Activated T-helper 17 cell treated with anti-CD3 and anti-CD28 coated beads, Interleukin-2, amount 50 U/mL, for 72 hours (primary cell): Measurements from ENCODE around the gene SETD7. TPM values are rescaled to one million over a fixed set of nuclear protein-coding genes. Genes with fewer than 3 reads are reported as not detected.

Source experiments
- ATAC-seq: fragments of 150-1000 bp; cut with Tn5 transposase; replicated peaks from 2 replicates; pipeline ENCODE4 v1.10.0; 2021; ENCODE audit warnings: mild to moderate bottlenecking, moderate library complexity
- H3K27ac Mint-ChIP-seq: one replicate; pipeline ENCODE4 v1.8.0; 2022; ENCODE audit warnings: mixed read lengths
- H3K27me3 Mint-ChIP-seq: one replicate; pipeline ENCODE4 v1.8.0; 2022; ENCODE audit warnings: mixed read lengths
- H3K36me3 Mint-ChIP-seq: one replicate; pipeline ENCODE4 v1.8.0; 2022; ENCODE audit warnings: low read depth, mild to moderate bottlenecking, mixed read lengths
- H3K4me1 Mint-ChIP-seq: one replicate; pipeline ENCODE4 v1.8.0; 2022; ENCODE audit warnings: mixed read lengths
- H3K4me3 Mint-ChIP-seq: one replicate; pipeline ENCODE4 v1.8.0; 2022; ENCODE audit warnings: mild to moderate bottlenecking, mixed read lengths
- H3K9me3 Mint-ChIP-seq: one replicate; pipeline ENCODE4 v1.8.0; 2022; ENCODE audit warnings: mixed read lengths
- total RNA-seq, 2 donors: library from RNA; stranded (reverse); gene quantifications; one replicate each; pipeline ENCODE4 v1.2.3, GENCODE V29; 2022

SETD7 gene
- 10 to 100 TPM; 18.0 to 22.7 TPM for total RNA-seq

- H3K9me3 Mint-ChIP-seq = no peaks in the 10 kb centered on the region
- no peaks in the 10 kb centered on the region for H3K27me3 Mint-ChIP-seq
- H3K4me1 Mint-ChIP-seq = peaks cover 50% of the 10 kb centered on the region
- peak within 1 kb of the TSS; percentile 89 for H3K4me3 Mint-ChIP-seq
- peak; percentile 56 for ATAC-seq
- peaks cover 32% of the 10 kb centered on the region for H3K36me3 Mint-ChIP-seq
- H3K27ac Mint-ChIP-seq = peak within 1 kb of the TSS; percentile 99
These were observed at the start of gene SETD7 for GRCh38 chr4:139556071-139556723. Gene SETD7 (minus strand): TSS chr4:139556219. CDS start chr4:139556137, 82 bp downstream.

- peaks cover 13% of the 10 kb centered on the region for H3K4me1 Mint-ChIP-seq
- ATAC-seq = no peak
- peak overlapping the region; percentile 61 for H3K27ac Mint-ChIP-seq
- no peaks in the 10 kb centered on the region for H3K36me3 Mint-ChIP-seq
- H3K9me3 Mint-ChIP-seq = peaks cover 13% of the 10 kb centered on the region
- H3K4me3 Mint-ChIP-seq = peak overlapping the region; percentile 70
- H3K27me3 Mint-ChIP-seq = peaks cover 21% of the 10 kb centered on the region
These were observed 49.5 kb upstream of the SETD7 start for GRCh38 chr4:139605516-139605915.

GRCh38 chr4:139603576-139604410, 47.8 kb upstream of the SETD7 start:
- no peak overlapping the region for H3K4me3 Mint-ChIP-seq
- H3K27ac Mint-ChIP-seq = no peak overlapping the region
- H3K36me3 Mint-ChIP-seq = no peaks in the 10 kb centered on the region
- ATAC-seq = peak; percentile 54
- H3K27me3 Mint-ChIP-seq = peaks cover 15% of the 10 kb centered on the region
- H3K4me1 Mint-ChIP-seq = peaks cover 13% of the 10 kb centered on the region
- peaks cover 13% of the 10 kb centered on the region for H3K9me3 Mint-ChIP-seq

GRCh38 chr4:139602776-139603360, 46.8 kb upstream of the SETD7 start:
- Mint-ChIP-seq H3K27ac (no peak overlapping the region), H3K36me3 (no peaks in the 10 kb centered on the region), H3K4me3 (no peak overlapping the region), H3K27me3 (peaks cover 11% of the 10 kb centered on the region), H3K4me1 (peaks cover 13% of the 10 kb centered on the region), H3K9me3 (peaks cover 13% of the 10 kb centered on the region)
- no peak for ATAC-seq

- Mint-ChIP-seq H3K9me3 (peaks cover 2% of the 10 kb centered on the region), H3K36me3 (no peaks in the 10 kb centered on the region), H3K27me3 (peaks cover 7% of the 10 kb centered on the region), H3K27ac (no peak overlapping the region), H3K4me1 (peaks cover under 1% of the 10 kb centered on the region), H3K4me3 (no peak overlapping the region)
- ATAC-seq = peak; percentile 52
These were observed 44.6 kb upstream of the SETD7 start for GRCh38 chr4:139600662-139601061.

GRCh38 chr4:139599594-139600374, 43.8 kb upstream of the SETD7 start:
- Mint-ChIP-seq H3K9me3 (no peaks in the 10 kb centered on the region), H3K36me3 (no peaks in the 10 kb centered on the region), H3K4me1 (no peaks in the 10 kb centered on the region), H3K4me3 (no peak overlapping the region), H3K27me3 (peaks cover 6% of the 10 kb centered on the region), H3K27ac (no peak overlapping the region)
- no peak for ATAC-seq

- no peak for ATAC-seq
- no peaks in the 10 kb centered on the region for H3K36me3 Mint-ChIP-seq
- no peaks in the 10 kb centered on the region for H3K9me3 Mint-ChIP-seq
- H3K27me3 Mint-ChIP-seq = peaks cover 6% of the 10 kb centered on the region
- no peak overlapping the region for H3K4me3 Mint-ChIP-seq
- H3K4me1 Mint-ChIP-seq = no peaks in the 10 kb centered on the region
- no peak overlapping the region for H3K27ac Mint-ChIP-seq
These were observed 43.1 kb upstream of the SETD7 start for GRCh38 chr4:139599076-139599475.

- H3K36me3 Mint-ChIP-seq = no peaks in the 10 kb centered on the region
- no peak for ATAC-seq
- no peaks in the 10 kb centered on the region for H3K4me1 Mint-ChIP-seq
- no peak overlapping the region for H3K4me3 Mint-ChIP-seq
- H3K9me3 Mint-ChIP-seq = no peaks in the 10 kb centered on the region
- H3K27me3 Mint-ChIP-seq = peaks cover 10% of the 10 kb centered on the region
- no peak overlapping the region for H3K27ac Mint-ChIP-seq
These were observed 40.8 kb upstream of the SETD7 start for GRCh38 chr4:139596684-139597279.

- Mint-ChIP-seq H3K27me3 (peaks cover 10% of the 10 kb centered on the region), H3K4me3 (no peak overlapping the region), H3K9me3 (no peaks in the 10 kb centered on the region), H3K4me1 (no peaks in the 10 kb centered on the region), H3K36me3 (no peaks in the 10 kb centered on the region), H3K27ac (no peak overlapping the region)
- ATAC-seq = no peak
These were observed 40.1 kb upstream of the SETD7 start for GRCh38 chr4:139596034-139596683.

GRCh38 chr4:139594591-139595185, 38.7 kb upstream of the SETD7 start:
- H3K27me3 Mint-ChIP-seq = peaks cover 10% of the 10 kb centered on the region
- H3K9me3 Mint-ChIP-seq = no peaks in the 10 kb centered on the region
- no peaks in the 10 kb centered on the region for H3K36me3 Mint-ChIP-seq
- no peak overlapping the region for H3K4me3 Mint-ChIP-seq
- H3K27ac Mint-ChIP-seq = no peak overlapping the region
- H3K4me1 Mint-ChIP-seq = no peaks in the 10 kb centered on the region
- no peak for ATAC-seq

- ATAC-seq = no peak
- H3K27me3 Mint-ChIP-seq = peaks cover 10% of the 10 kb centered on the region
- no peak overlapping the region for H3K4me3 Mint-ChIP-seq
- peaks cover 4% of the 10 kb centered on the region for H3K9me3 Mint-ChIP-seq
- H3K4me1 Mint-ChIP-seq = no peaks in the 10 kb centered on the region
- no peaks in the 10 kb centered on the region for H3K36me3 Mint-ChIP-seq
- no peak overlapping the region for H3K27ac Mint-ChIP-seq
These were observed 37.1 kb upstream of the SETD7 start for GRCh38 chr4:139593091-139593564.

- Mint-ChIP-seq H3K9me3 (peaks cover 4% of the 10 kb centered on the region), H3K27ac (no peak overlapping the region), H3K36me3 (no peaks in the 10 kb centered on the region), H3K27me3 (peaks cover 4% of the 10 kb centered on the region), H3K4me1 (no peaks in the 10 kb centered on the region), H3K4me3 (no peak overlapping the region)
- no peak for ATAC-seq
These were observed 33.5 kb upstream of the SETD7 start for GRCh38 chr4:139589336-139590018.

GRCh38 chr4:139587446-139587845, 31.4 kb upstream of the SETD7 start:
- no peak overlapping the region for H3K27ac Mint-ChIP-seq
- no peaks in the 10 kb centered on the region for H3K4me1 Mint-ChIP-seq
- no peaks in the 10 kb centered on the region for H3K36me3 Mint-ChIP-seq
- H3K4me3 Mint-ChIP-seq = no peak overlapping the region
- peaks cover 5% of the 10 kb centered on the region for H3K27me3 Mint-ChIP-seq
- ATAC-seq = no peak
- peaks cover 4% of the 10 kb centered on the region for H3K9me3 Mint-ChIP-seq
